HEK293 (cell line): Measurements from ENCODE around the gene IL10RA.

Source experiments
- CTCF ChIA-PET: fragments of 350-600 bp; formaldehyde crosslinking; extraction: SDS; loops from one replicate; lab custom pipeline; 2021; ENCODE audit warnings: antibody characterized with exemption; lab: Yijun Ruan, JAX
- POLR2A ChIA-PET: fragments of 300-600 bp; formaldehyde crosslinking; extraction: SDS; loops from one replicate; lab custom pipeline; 2020; ENCODE audit warnings: antibody characterized with exemption, inconsistent platforms; lab: Yijun Ruan, JAX
- H3K27ac ChIP-seq: fragments of 200-500 bp; sonication (Bioruptor generic); 2 replicates; pipeline ENCODE4 v1.5.1; 2014; ENCODE audit warnings: low read depth, low read length, control low read depth, inconsistent platforms; ENCODE audit errors: extremely low read depth
- H3K36me3 ChIP-seq, 2 experiments: fragments of 200-500 bp in 1 of 2; sonication (Bioruptor generic) in 1 of 2; 1 replicate in 1 of 2; 2 replicates in 1 of 2; pipeline ENCODE4 v1.5.1; 2014 to 2017; ENCODE audit warnings: inconsistent platforms in 2 of 2, low read length in 2 of 2; ENCODE audit not compliant: control insufficient read depth in 2 of 2, insufficient read depth in 1 of 2
- H3K4me1 ChIP-seq: fragments of 200-500 bp; sonication (Bioruptor generic); 2 replicates; pipeline ENCODE4 v1.5.1; 2014; ENCODE audit warnings: mild to moderate bottlenecking, low read length, inconsistent platforms; ENCODE audit not compliant: control insufficient read depth, insufficient read depth
- H3K4me3 ChIP-seq: 2 replicates; pipeline ENCODE4 v1.5.1; 2011; ENCODE audit warnings: low read depth, mild to moderate bottlenecking, control low read depth, low read length, moderate library complexity
- H3K9me3 ChIP-seq: fragments of 200-500 bp; sonication (Bioruptor generic); 2 replicates; pipeline ENCODE4 v1.5.1; 2014; ENCODE audit warnings: low read depth, low read length, inconsistent platforms; ENCODE audit not compliant: control insufficient read depth, insufficient read depth
- AEBP2 ChIP-seq: fragments of 450-650 bp; formaldehyde crosslinking; IDR thresholded peaks from 2 replicates; pipeline ENCODE4 v1.5.1; 2016; ENCODE audit warnings: missing biosample characterization, missing genetic modification characterization, borderline replicate concordance
- BCL6B ChIP-seq: fragments of 450-650 bp; formaldehyde crosslinking; IDR thresholded peaks from 2 replicates; pipeline ENCODE4 v1.5.1; 2017; ENCODE audit warnings: missing biosample characterization, missing genetic modification characterization
- ELK4 ChIP-seq: IDR thresholded peaks from 2 replicates; pipeline ENCODE4 v1.6.1; 2011; ENCODE audit warnings: mild to moderate bottlenecking, low read depth, low read length, borderline replicate concordance
- HOXD13 ChIP-seq: sonication (generic); formaldehyde crosslinking; IDR thresholded peaks from 2 replicates; pipeline ENCODE4 v1.8.0; 2022; ENCODE audit warnings: missing genetic modification reagents, borderline replicate concordance
- KLF10 ChIP-seq: fragments of 450-650 bp; IDR thresholded peaks from 2 replicates; pipeline ENCODE4 v1.5.1; 2018; ENCODE audit warnings: missing biosample characterization, mild to moderate bottlenecking, missing genetic modification characterization
- KLF7 ChIP-seq: fragments of 450-650 bp; formaldehyde crosslinking; IDR thresholded peaks from 2 replicates; pipeline ENCODE4 v1.5.1; 2016; ENCODE audit warnings: missing biosample characterization, missing genetic modification characterization, borderline replicate concordance
- MEIS1 ChIP-seq: sonication (generic); formaldehyde crosslinking; IDR thresholded peaks from 2 replicates; pipeline ENCODE4 v1.8.1; 2022; ENCODE audit warnings: missing genetic modification reagents, mild to moderate bottlenecking, borderline replicate concordance
- MYNN ChIP-seq: fragments of 450-650 bp; formaldehyde crosslinking; IDR thresholded peaks from 2 replicates; pipeline ENCODE4 v1.5.1; 2016; ENCODE audit warnings: missing biosample characterization, missing genetic modification characterization, borderline replicate concordance
- PBX3 ChIP-seq: sonication (generic); formaldehyde crosslinking; IDR thresholded peaks from 2 replicates; pipeline ENCODE4 v1.8.1; 2022; ENCODE audit warnings: mild to moderate bottlenecking, moderate library complexity, missing genetic modification reagents
- REPIN1 ChIP-seq: fragments of 450-650 bp; formaldehyde crosslinking; IDR thresholded peaks from 2 replicates; pipeline ENCODE4 v1.5.1; 2017; ENCODE audit warnings: missing biosample characterization, missing genetic modification characterization, low read depth
- SCRT1 ChIP-seq: fragments of 450-650 bp; formaldehyde crosslinking; IDR thresholded peaks from 2 replicates; pipeline ENCODE4 v1.5.1; 2016; ENCODE audit warnings: missing biosample characterization, missing genetic modification characterization, borderline replicate concordance
- YY1 ChIP-seq: fragments of 450-650 bp; formaldehyde crosslinking; IDR thresholded peaks from 2 replicates; pipeline ENCODE4 v1.5.1; 2018; ENCODE audit warnings: missing biosample characterization, missing genetic modification characterization
- ZBTB49 ChIP-seq: fragments of 450-650 bp; formaldehyde crosslinking; IDR thresholded peaks from 2 replicates; pipeline ENCODE4 v1.5.1; 2016; ENCODE audit warnings: missing biosample characterization, missing genetic modification characterization, low read depth
- ZBTB8A ChIP-seq: fragments of 450-650 bp; formaldehyde crosslinking; IDR thresholded peaks from 2 replicates; pipeline ENCODE4 v1.5.1; 2016; ENCODE audit warnings: missing biosample characterization, missing genetic modification characterization
- ZFP41 ChIP-seq: fragments of 450-650 bp; formaldehyde crosslinking; IDR thresholded peaks from 2 replicates; pipeline ENCODE4 v1.5.1; 2016; ENCODE audit warnings: missing biosample characterization, missing genetic modification characterization, borderline replicate concordance
- ZNF211 ChIP-seq: fragments of 450-650 bp; formaldehyde crosslinking; IDR thresholded peaks from 2 replicates; pipeline ENCODE4 v1.5.1; 2016; ENCODE audit warnings: low read depth, missing biosample characterization, missing genetic modification characterization
- ZNF362 ChIP-seq: fragments of 450-650 bp; formaldehyde crosslinking; IDR thresholded peaks from 2 replicates; pipeline ENCODE4 v1.5.1; 2016; ENCODE audit warnings: missing biosample characterization, missing genetic modification characterization
- ZNF548 ChIP-seq: fragments of 450-650 bp; formaldehyde crosslinking; IDR thresholded peaks from 2 replicates; pipeline ENCODE4 v1.5.1; 2016; ENCODE audit warnings: missing biosample characterization, missing genetic modification characterization
- ZNF558 ChIP-seq: fragments of 450-650 bp; formaldehyde crosslinking; IDR thresholded peaks from 2 replicates; pipeline ENCODE4 v1.5.1; 2016; ENCODE audit warnings: missing biosample characterization, missing genetic modification characterization
- ZNF560 ChIP-seq: fragments of 450-650 bp; formaldehyde crosslinking; IDR thresholded peaks from 2 replicates; pipeline ENCODE4 v1.5.1; 2017; ENCODE audit warnings: missing biosample characterization, missing genetic modification characterization, borderline replicate concordance
- ZNF580 ChIP-seq: fragments of 450-650 bp; formaldehyde crosslinking; IDR thresholded peaks from 2 replicates; pipeline ENCODE4 v1.5.1; 2016; ENCODE audit warnings: missing biosample characterization, missing genetic modification characterization
- ZNF664 ChIP-seq: fragments of 450-650 bp; formaldehyde crosslinking; IDR thresholded peaks from 2 replicates; pipeline ENCODE4 v1.5.1; 2016; ENCODE audit warnings: missing biosample characterization, missing genetic modification characterization
- ZNF76 ChIP-seq: fragments of 450-650 bp; formaldehyde crosslinking; IDR thresholded peaks from 2 replicates; pipeline ENCODE4; 2016; ENCODE audit warnings: low read depth, missing biosample characterization, missing genetic modification characterization, borderline replicate concordance
- ZNF792 ChIP-seq: fragments of 450-650 bp; formaldehyde crosslinking; IDR thresholded peaks from 2 replicates; pipeline ENCODE4 v1.5.1; 2016; ENCODE audit warnings: missing biosample characterization, missing genetic modification characterization

IL10RA gene

GRCh38 chr11:117983163-117983475, 3.1 kb upstream of the IL10RA start:
- no peak overlapping the region for H3K4me3 ChIP-seq
- H3K4me1 ChIP-seq: no peaks in the 10 kb centered on the region
- POLR2A ChIA-PET: no interaction called here
- H3K27ac ChIP-seq: no peak overlapping the region
- TF ChIP-seq KLF7 (tag by site-specific recombination) (no peak), ZNF548 (tag by site-specific recombination) (no peak), BCL6B (no peak), ZNF560 (tag by site-specific recombination) (no peak), ZFP41 (tag by site-specific recombination) (no peak), ZNF76 (tag by site-specific recombination) (no peak), PBX3 (CRISPR knock-in tag) (no peak), REPIN1 (no peak), ZNF792 (tag by site-specific recombination) (no peak), ZBTB49 (tag by site-specific recombination) (no peak), HOXD13 (CRISPR knock-in tag) (no peak), KLF10 (tag by site-specific recombination) (no peak), ELK4 (no peak), ZBTB8A (no peak), ZNF580 (no peak), MEIS1 (CRISPR knock-in tag) (no peak), ZNF362 (tag by site-specific recombination) (no peak)
- TF ChIP-seq, all 188 proteins: peak for 0
- CTCF ChIA-PET: interaction anchor here (1.3 kb wide), 1 partner anchor 70 kb away, joined by 3 read pairs; no protein-coding TSS in a partner anchor
- Histone ChIP-seq H3K9me3 (no peaks in the 10 kb centered on the region), H3K36me3 (no peaks in the 10 kb centered on the region)

GRCh38 chr11:117984476-117984875, 1.7 kb upstream of the IL10RA start:
- no peak for TF ChIP-seq SCRT1
- TF ChIP-seq MYNN (tag by site-specific recombination): no peak
- TF ChIP-seq YY1 (tag by site-specific recombination): no peak
- no peak for TF ChIP-seq ZNF211 (tag by site-specific recombination)
- TF ChIP-seq ZNF558 (tag by site-specific recombination): no peak
- no peak for TF ChIP-seq ZNF664 (tag by site-specific recombination)
- TF ChIP-seq AEBP2 (tag by site-specific recombination): no peak
- POLR2A ChIA-PET: no interaction called here
- CTCF ChIA-PET: interaction anchor here (2.1 kb wide), 1 partner anchor 38 kb away, joined by 4 read pairs; no protein-coding TSS in a partner anchor
- Histone ChIP-seq H3K27ac (no peak overlapping the region), H3K4me1 (no peaks in the 10 kb centered on the region), H3K9me3 (no peaks in the 10 kb centered on the region), H3K36me3 (no peaks in the 10 kb centered on the region), H3K4me3 (no peak overlapping the region)
